ENCODE results near the gene NINJ2.

GRCh38 chr12:569803-570434 is 93.3 kb downstream of the NINJ2 start:
- no peak for TF ChIP-seq ZNF274 (IDR thresholded peaks at IDR 0.05; ENCODE audit: low read depth, low read length)
- no peak for TF ChIP-seq YY1 (IDR thresholded peaks at IDR 0.05; ENCODE audit: insufficient read depth, insufficient read length)
- no peak for TF ChIP-seq SUZ12 (IDR thresholded peaks at IDR 0.05; ENCODE audit: extremely low read depth, insufficient read depth, insufficient read length)
